GM12892 (cell line): Measurements from ENCODE around the gene GALNT13.

Source experiments
- POLR2A ChIP-seq: IDR thresholded peaks from 2 replicates; pipeline ENCODE4 v1.6.1; 2011; ENCODE audit warnings: low read depth, low read length, control low read depth
- TAF1 ChIP-seq: IDR thresholded peaks from 2 replicates; pipeline ENCODE4 v1.6.1; 2011; ENCODE audit warnings: low read depth, mild to moderate bottlenecking, control low read depth, low read length, borderline replicate concordance

DNA sequence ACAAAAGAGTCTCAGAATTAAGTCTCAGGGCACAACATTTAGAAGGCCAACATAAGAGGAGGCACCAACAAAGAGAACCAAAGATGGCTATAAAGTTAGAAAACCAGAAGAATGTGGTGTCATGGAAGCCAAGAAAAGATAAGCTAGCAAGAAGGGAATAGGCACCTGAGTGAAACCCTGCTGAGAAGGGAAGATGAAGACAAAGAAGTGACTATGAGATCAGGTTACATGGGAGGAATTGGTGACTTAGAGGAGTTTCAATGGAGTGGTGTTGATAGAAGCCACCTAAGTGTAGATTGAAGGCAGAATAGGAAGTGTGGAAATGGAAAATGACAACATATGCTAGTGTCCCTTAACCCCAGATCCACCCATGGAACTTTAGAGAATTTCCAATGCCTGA is 499.2 kb downstream of the GALNT13 start:
- TF ChIP-seq POLR2A (no peak), TAF1 (no peak)
